Nephron progenitor cell (in vitro differentiated cells): Measurements from ENCODE around the gene KCNB1.

ENCODE experiments used
- DNase-seq: peaks from one replicate; pipeline ENCODE4 v3.0.0; 2021
- H3K27ac Mint-ChIP-seq: 2 replicates; pipeline ENCODE4 v1.8.0; 2021; ENCODE audit warnings: mild to moderate bottlenecking, moderate library complexity, mixed read lengths
- H3K27me3 Mint-ChIP-seq: 2 replicates; pipeline ENCODE4 v1.8.0; 2021; ENCODE audit warnings: mild to moderate bottlenecking, low read depth, mixed read lengths; ENCODE audit not compliant: poor library complexity
- H3K36me3 Mint-ChIP-seq: 2 replicates; pipeline ENCODE4 v1.8.0; 2021; ENCODE audit warnings: low read depth, mixed read lengths
- H3K4me1 Mint-ChIP-seq: 2 replicates; pipeline ENCODE4 v1.8.0; 2021; ENCODE audit warnings: mixed read lengths
- H3K4me3 Mint-ChIP-seq: 2 replicates; pipeline ENCODE4 v1.8.0; 2021; ENCODE audit warnings: mild to moderate bottlenecking, moderate library complexity, mixed read lengths
- H3K9me3 Mint-ChIP-seq: 2 replicates; pipeline ENCODE4 v1.8.0; 2021; ENCODE audit warnings: mild to moderate bottlenecking, moderate library complexity, mixed read lengths
- CTCF ChIP-seq: fragments of 200-600 bp; sonication (generic); IDR thresholded peaks from 2 replicates; pipeline ENCODE4 v1.5.0; 2021; ENCODE audit warnings: antibody characterized with exemption

KCNB1 gene

DNA sequence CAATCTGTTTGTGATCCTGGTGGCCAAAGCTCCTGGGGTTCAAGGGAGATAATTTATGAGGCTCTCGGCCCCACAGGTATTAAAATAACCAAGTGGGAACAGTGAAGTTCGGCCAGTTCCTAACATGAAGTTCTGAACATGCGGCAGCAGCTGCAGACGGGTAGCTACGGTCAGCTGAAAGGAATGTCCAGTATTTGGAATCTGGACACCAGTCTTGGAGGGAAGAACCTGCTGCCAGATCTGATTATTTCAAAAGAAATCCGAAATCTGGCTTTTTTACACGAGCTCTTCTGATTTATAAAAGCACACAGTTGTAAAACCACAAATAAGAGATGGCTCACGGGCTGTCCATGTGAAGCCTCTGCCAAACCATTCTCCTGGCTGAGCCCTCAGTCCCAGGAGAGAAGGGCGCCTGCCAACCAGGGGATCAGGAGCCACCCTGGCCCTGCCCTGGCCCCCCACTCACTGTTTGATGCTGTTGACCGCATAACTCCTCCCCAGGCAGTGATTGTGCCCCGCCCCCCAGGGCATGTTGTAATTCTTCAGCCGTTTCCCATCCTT lies 28.2 kb upstream of the KCNB1 start:
- Mint-ChIP-seq H3K4me1 (peaks cover 34% of the 10 kb centered on the region), H3K27ac (no peak overlapping the region), H3K27me3 (peaks cover 13% of the 10 kb centered on the region), H3K9me3 (no peaks in the 10 kb centered on the region), H3K36me3 (peaks cover 12% of the 10 kb centered on the region), H3K4me3 (no peak overlapping the region)
- no peak for TF ChIP-seq CTCF
- DNase-seq = no peak

DNA sequence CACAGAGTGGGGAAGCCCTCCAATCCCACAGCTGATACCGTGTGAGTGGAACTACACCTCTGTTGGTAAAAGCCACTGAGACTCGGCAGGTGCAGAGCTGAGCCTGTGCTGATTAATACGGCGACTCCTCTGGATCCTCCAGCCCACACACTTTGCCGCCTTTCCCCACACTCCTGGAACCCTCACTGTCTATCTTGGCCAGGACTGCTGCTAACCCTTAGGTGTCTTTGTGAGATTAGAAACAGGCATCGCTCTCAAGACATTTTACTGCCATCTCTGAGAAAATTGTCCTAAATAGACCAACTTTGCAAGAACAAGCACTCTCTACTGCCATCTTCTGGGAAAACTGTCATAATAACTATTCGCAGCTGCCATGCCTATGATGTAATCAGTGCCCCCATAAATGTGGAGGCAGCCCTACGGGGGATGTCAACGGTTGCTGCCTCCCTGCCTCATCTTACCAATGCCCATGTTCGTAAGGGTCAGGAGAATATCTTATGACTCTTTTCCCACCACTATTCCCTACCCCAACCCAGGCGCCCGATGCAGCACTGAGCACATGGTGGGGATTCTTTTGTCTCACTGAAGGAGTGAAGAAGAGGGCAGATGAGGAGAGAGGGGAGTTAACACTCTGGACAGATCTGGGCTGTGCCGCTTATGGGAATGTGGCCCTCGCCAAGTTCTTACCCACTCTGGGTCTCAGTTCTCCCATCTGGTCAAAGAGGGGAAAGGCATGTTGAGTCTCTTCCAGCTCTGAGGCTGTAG lies 26.1 kb upstream of the KCNB1 start:
- H3K27ac Mint-ChIP-seq = no peak overlapping the region
- H3K4me3 Mint-ChIP-seq = no peak overlapping the region
- TF ChIP-seq CTCF = peak; percentile 48
- peaks cover 13% of the 10 kb centered on the region for H3K27me3 Mint-ChIP-seq
- peaks cover 47% of the 10 kb centered on the region for H3K4me1 Mint-ChIP-seq
- DNase-seq = peak; percentile 28
- peaks cover 12% of the 10 kb centered on the region for H3K36me3 Mint-ChIP-seq
- H3K9me3 Mint-ChIP-seq = no peaks in the 10 kb centered on the region

- no peak overlapping the region for H3K4me3 Mint-ChIP-seq
- no peak overlapping the region for H3K27ac Mint-ChIP-seq
- TF ChIP-seq CTCF = no peak
- peaks cover 8% of the 10 kb centered on the region for H3K27me3 Mint-ChIP-seq
- no peak for DNase-seq
- peaks cover 52% of the 10 kb centered on the region for H3K4me1 Mint-ChIP-seq
- peaks cover 12% of the 10 kb centered on the region for H3K36me3 Mint-ChIP-seq
- H3K9me3 Mint-ChIP-seq = no peaks in the 10 kb centered on the region
Observed at GRCh38 chr20:49507741-49508434, 25.4 kb upstream of the KCNB1 start.

DNA sequence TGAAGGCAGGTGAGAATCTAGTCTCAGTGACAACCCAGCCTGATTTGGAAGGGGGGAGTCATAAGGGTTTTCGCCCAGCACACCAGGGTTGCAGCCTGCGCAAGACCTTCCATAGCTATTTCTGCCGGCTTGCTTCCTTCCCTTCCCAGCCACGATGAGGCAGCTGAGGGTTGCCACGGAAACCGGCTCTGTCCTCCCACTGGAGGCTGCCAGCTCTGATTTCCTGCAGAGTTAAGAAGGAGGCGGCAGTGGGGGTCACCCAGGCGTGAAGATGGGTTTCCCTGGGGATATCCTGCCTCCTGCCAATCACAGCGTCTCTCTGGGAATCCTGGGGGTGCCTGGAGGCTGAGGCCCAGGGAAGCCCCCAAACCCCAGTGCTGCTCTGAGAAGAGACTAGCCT lies 23.1 kb upstream of the KCNB1 start:
- Mint-ChIP-seq H3K9me3 (no peaks in the 10 kb centered on the region), H3K4me3 (peak overlapping the region; percentile 18), H3K4me1 (peaks cover 45% of the 10 kb centered on the region), H3K27ac (no peak overlapping the region), H3K36me3 (peaks cover 5% of the 10 kb centered on the region), H3K27me3 (peaks cover 10% of the 10 kb centered on the region)
- DNase-seq = peak; percentile 90
- TF ChIP-seq CTCF = no peak

DNA sequence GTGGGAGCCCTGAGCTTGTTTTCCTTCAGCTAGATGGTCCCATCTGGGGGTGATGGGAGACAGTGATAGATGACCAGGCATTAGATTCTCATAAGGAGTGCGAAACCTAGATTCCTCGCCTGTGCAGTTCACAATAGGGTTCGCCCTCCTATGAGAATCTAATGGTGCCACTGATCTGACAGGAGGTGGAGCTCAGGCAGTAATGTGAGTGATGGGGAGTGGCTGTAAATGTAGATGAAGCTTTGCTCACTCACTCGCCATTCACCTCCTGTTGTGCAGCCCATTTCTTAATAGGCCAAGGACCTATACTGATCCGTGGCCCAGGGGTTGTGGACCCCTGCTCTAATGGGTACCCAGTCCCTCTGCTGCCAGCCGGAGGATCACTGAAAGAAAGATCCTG lies 20.7 kb upstream of the KCNB1 start:
- no peak for TF ChIP-seq CTCF
- DNase-seq = no peak
- Mint-ChIP-seq H3K27me3 (peaks cover 8% of the 10 kb centered on the region), H3K36me3 (no peaks in the 10 kb centered on the region), H3K4me3 (no peak overlapping the region), H3K4me1 (peaks cover 37% of the 10 kb centered on the region), H3K9me3 (no peaks in the 10 kb centered on the region), H3K27ac (no peak overlapping the region)
